Activated naive CD4-positive, alpha-beta T cell treated with anti-CD3 and anti-CD28 coated beads, Interleukin-2, amount 10 ng/mL, durations not matched to agents 7 days and 5 days (primary cell): ENCODE data around the gene LNPEP.

ENCODE experiments used
- CTCF ChIA-PET: fragments of 350-600 bp; sonication (Branson Sonifier 250); formaldehyde crosslinking; loops from one replicate; lab custom pipeline; 2021; ENCODE audit warnings: antibody characterized with exemption; lab: Charles Lee
- DNase-seq: peaks from one replicate; pipeline ENCODE4 v3.0.0-alpha.2; 2020
- H3K27ac Mint-ChIP-seq: one replicate; pipeline ENCODE4 v1.8.0; 2021; ENCODE audit warnings: mild to moderate bottlenecking, moderate library complexity, mixed read lengths
- H3K27me3 Mint-ChIP-seq: one replicate; pipeline ENCODE4 v1.8.0; 2021; ENCODE audit warnings: mild to moderate bottlenecking, mixed read lengths
- H3K36me3 Mint-ChIP-seq: one replicate; pipeline ENCODE4 v1.8.0; 2021; ENCODE audit warnings: mixed read lengths
- H3K4me1 Mint-ChIP-seq: one replicate; pipeline ENCODE4 v1.8.0; 2021; ENCODE audit warnings: mixed read lengths
- H3K4me3 Mint-ChIP-seq: one replicate; pipeline ENCODE4 v1.8.0; 2021; ENCODE audit warnings: mild to moderate bottlenecking, moderate library complexity, mixed read lengths
- H3K9me3 Mint-ChIP-seq: one replicate; pipeline ENCODE4 v1.8.0; 2021; ENCODE audit warnings: mixed read lengths

The LNPEP gene

DNA sequence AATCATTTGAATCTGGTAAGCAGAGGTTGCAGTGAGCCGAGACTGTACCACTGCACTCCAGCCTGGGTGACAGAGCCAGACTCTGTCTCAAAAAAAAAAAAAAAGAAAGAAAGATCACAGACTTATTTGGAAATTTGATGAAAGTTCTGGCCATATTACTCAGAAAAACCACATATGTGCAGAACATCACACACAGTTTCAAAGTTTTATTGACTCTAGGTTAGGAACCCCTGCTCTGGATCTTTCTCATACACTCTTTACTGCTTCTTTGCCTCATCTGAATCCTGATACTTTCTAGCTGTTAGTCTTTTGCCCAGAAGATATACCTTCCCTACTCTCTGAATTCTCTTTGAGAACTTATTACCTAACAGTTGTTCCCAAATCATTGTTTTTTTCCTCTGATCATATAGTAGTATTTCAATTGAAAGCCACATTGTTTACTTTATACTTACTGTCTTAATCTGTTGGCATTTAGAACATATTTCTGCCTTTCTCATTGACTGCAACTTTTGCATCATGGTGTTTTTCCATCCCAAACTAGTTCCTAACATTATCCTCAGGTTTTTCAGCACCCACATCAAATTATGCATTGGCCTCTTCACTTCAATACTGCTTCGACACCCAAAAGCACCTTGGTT is 68.7 kb downstream of the LNPEP start:
- H3K36me3 Mint-ChIP-seq = peaks cover 29% of the 10 kb centered on the region
- no peaks in the 10 kb centered on the region for H3K9me3 Mint-ChIP-seq
- no peaks in the 10 kb centered on the region for H3K27me3 Mint-ChIP-seq
- CTCF ChIA-PET = interaction anchor here (1.4 kb wide), 1 partner anchor 138 kb away, joined by 3 read pairs; the partner anchor contains the start of gene LIX1
- peaks cover 22% of the 10 kb centered on the region for H3K4me1 Mint-ChIP-seq
- peak overlapping the region; percentile 11 for H3K27ac Mint-ChIP-seq
- H3K4me3 Mint-ChIP-seq = no peak overlapping the region
- no peak for DNase-seq

DNA sequence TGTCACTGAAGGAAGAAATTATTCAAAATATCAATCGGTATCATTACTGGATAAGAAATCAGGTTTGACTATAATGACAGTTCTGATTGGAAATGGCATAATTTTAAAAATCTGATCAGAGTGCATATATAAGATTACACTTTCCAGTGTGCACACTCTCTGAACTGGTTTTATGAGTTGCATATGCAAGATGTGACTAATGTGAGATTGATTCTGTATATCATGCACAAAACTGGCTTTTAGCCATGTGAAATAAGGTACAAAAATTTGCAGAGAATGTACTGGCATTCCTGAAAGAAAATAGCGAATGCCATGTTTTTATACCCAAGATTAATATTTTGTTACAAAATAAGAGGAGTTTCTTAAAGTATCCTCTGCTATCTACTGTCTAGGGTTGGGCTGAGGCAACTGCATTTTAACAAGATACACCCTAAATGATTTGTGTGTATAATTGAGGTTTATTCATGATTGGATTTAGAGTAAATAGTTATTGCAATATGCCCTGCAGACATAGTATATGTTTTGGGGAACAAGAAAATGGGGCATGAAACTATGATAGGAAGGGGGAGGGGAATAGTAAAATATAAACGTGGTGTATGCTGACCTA is 70.7 kb downstream of the LNPEP start:
- DNase-seq = no peak
- H3K27ac Mint-ChIP-seq = no peak overlapping the region
- H3K9me3 Mint-ChIP-seq = no peaks in the 10 kb centered on the region
- CTCF ChIA-PET = interaction anchor here (1.5 kb wide), 1 partner anchor 138 kb away, joined by 3 read pairs; no protein-coding TSS in a partner anchor
- H3K36me3 Mint-ChIP-seq = peaks cover 45% of the 10 kb centered on the region
- no peaks in the 10 kb centered on the region for H3K27me3 Mint-ChIP-seq
- H3K4me1 Mint-ChIP-seq = peaks cover 27% of the 10 kb centered on the region
- no peak overlapping the region for H3K4me3 Mint-ChIP-seq

DNA sequence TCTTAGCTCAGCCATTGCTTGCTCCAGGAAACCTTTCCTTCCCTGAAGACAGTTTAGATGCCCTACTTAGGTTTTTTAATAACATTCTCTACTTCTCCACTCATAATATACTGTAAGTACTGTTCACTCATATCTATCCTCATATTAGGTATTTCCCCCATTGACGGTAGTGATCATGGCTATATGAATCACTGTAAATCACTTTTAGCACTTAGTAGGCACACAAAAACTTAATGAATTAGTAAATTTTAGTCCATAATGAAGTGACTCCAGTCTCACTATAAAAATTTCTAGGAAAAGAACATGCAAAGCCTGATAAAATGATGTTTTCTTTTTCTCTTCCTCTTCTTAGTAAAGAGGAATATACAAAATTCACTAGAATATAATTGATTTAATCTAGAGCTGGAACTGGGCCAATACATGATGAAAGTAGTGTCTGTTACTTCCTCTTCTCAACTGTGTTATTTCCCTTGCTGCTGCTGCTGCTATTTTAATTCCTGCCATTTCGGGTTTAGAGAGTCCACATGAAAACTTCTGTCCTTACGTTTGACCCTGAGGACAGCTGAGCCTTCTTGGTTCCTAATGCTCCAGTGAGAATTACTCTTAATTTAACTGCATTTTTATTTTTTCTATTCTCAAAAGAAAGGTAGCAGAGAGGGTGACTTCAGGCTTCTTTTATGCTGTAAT is 73.5 kb downstream of the LNPEP start:
- peak overlapping the region; percentile 2 for H3K27ac Mint-ChIP-seq

DNA sequence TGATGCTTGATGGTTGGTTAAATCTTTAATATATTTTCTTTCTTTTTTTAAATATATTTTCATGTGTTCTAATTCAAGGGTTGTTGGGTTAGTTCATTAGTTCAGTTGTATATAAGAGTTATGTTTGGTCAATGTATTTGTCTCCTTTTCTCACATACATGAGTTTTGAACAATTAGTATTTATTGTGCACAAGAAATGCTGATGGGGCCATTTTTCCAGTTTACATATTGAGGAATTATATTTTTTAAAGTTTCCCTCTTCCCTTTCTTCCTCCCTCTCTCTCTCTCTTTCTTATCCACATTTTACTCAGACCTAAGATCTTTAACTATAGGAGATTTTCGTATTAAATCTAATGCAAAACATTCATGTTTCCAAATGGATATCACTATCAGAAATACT is 74.0 kb downstream of the LNPEP start:
- DNase-seq = no peak
- H3K4me3 Mint-ChIP-seq = peak overlapping the region; percentile 13
- H3K9me3 Mint-ChIP-seq = no peaks in the 10 kb centered on the region
- H3K36me3 Mint-ChIP-seq = peaks cover 61% of the 10 kb centered on the region
- CTCF ChIA-PET = interaction anchor here (1.3 to 1.9 kb wide), 4 partner anchors 13 to 152 kb away, joined by 4 to 17 read pairs (median 4); no protein-coding TSS in a partner anchor
- H3K27ac Mint-ChIP-seq = no peak overlapping the region
- peaks cover 27% of the 10 kb centered on the region for H3K4me1 Mint-ChIP-seq
- H3K27me3 Mint-ChIP-seq = no peaks in the 10 kb centered on the region

More for the DNA sequence above, 73.5 kb downstream of the LNPEP start:
- no peak overlapping the region for H3K4me3 Mint-ChIP-seq
- CTCF ChIA-PET = interaction anchor here (0.8 to 1.6 kb wide), 4 partner anchors 12 to 1229 kb away, joined by 3 to 4 read pairs (median 4); no protein-coding TSS in a partner anchor
- peaks cover 27% of the 10 kb centered on the region for H3K4me1 Mint-ChIP-seq
- H3K27me3 Mint-ChIP-seq = no peaks in the 10 kb centered on the region
- no peak for DNase-seq
- H3K9me3 Mint-ChIP-seq = no peaks in the 10 kb centered on the region
- peaks cover 58% of the 10 kb centered on the region for H3K36me3 Mint-ChIP-seq

DNA sequence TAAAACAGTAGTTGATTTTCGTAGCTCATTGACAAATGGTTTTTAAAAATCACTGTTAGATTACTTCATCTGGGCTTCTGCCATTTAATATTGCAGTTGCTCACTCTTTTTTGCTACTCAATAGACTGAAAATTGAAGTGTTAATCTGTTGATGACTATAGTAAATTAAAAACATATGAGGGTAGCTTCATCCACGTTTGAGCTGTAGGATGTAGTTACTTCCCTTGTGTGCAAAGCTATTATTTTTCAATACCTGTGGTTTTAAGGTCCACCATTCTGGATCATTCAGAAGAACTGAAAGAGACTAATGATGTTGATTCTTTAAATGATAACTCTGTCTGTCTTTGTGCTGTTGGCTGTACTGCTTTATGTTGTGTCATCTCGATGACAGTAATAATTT is 74.7 kb downstream of the LNPEP start:
- CTCF ChIA-PET = interaction anchor here (0.8 to 1.9 kb wide), 5 partner anchors 13 to 152 kb away, joined by 3 to 17 read pairs (median 4); no protein-coding TSS in a partner anchor
- H3K27me3 Mint-ChIP-seq = no peaks in the 10 kb centered on the region
- peaks cover 65% of the 10 kb centered on the region for H3K36me3 Mint-ChIP-seq
- H3K27ac Mint-ChIP-seq = no peak overlapping the region
- H3K9me3 Mint-ChIP-seq = no peaks in the 10 kb centered on the region
- no peak overlapping the region for H3K4me3 Mint-ChIP-seq
- H3K4me1 Mint-ChIP-seq = peaks cover 24% of the 10 kb centered on the region
- DNase-seq = no peak

DNA sequence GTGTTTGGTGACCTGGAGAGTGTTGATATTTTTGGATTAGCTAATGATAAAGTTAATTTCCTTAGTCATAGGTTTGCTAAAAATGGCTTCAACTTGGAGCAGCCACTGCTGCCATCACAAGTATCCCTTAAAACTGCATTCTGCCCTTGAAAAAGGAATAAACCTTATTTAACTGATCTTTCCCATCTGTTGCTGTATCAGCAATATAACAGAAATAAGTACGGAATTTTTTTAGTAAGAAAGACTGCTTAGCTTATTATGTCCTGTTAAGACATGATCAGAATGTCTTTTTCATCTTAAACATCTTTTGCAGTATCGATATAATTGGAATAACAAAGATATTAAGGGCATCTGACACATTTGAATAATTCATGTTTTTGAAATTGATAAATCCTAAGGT is 75.7 kb downstream of the LNPEP start:
- H3K4me3 Mint-ChIP-seq = no peak overlapping the region
- CTCF ChIA-PET = interaction anchor here (1.0 to 1.9 kb wide), 2 partner anchors 14 to 150 kb away, joined by 6 to 17 read pairs; no protein-coding TSS in a partner anchor
- no peaks in the 10 kb centered on the region for H3K9me3 Mint-ChIP-seq
- peaks cover 24% of the 10 kb centered on the region for H3K4me1 Mint-ChIP-seq
- no peak for DNase-seq
- peaks cover 64% of the 10 kb centered on the region for H3K36me3 Mint-ChIP-seq
- no peak overlapping the region for H3K27ac Mint-ChIP-seq
- no peaks in the 10 kb centered on the region for H3K27me3 Mint-ChIP-seq

DNA sequence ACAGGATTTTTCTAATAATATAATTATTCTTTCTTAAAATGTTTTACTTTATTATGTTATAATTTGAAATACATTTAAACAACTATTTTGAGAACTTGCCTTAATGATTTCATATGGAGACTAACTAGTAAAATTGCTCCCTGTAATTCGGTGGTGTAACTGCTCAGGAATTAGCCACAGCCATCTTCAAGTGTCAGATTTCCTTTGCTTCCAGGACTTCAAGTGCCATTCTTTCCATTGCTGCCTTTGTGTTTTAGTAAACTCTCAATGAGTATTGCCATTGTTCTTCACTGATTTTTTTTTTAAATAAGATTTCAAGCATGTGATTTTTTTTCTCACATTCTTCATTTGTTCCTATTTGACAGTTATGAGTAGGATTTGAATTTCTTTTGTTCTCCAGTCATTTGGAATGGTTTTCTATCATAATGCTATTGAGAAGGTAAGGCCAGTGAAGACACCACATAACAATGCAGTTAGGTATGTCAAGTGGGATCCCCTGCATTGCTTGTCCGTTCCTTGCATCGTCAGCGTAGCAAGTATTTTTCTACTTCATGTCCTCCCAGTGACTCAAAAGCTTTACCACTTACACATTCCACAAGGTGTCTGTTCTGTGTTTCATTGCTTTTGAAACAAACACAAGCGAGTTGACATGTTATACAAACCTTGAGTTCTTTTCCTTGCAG is 83.7 kb downstream of the LNPEP start:
- Mint-ChIP-seq H3K36me3 (peaks cover 73% of the 10 kb centered on the region), H3K4me3 (no peak overlapping the region), H3K27ac (no peak overlapping the region), H3K9me3 (no peaks in the 10 kb centered on the region), H3K27me3 (no peaks in the 10 kb centered on the region), H3K4me1 (peaks cover 33% of the 10 kb centered on the region)
- CTCF ChIA-PET = interaction anchor here (1.4 kb wide), 1 partner anchor 22 kb away, joined by 4 read pairs; no protein-coding TSS in a partner anchor
- no peak for DNase-seq

DNA sequence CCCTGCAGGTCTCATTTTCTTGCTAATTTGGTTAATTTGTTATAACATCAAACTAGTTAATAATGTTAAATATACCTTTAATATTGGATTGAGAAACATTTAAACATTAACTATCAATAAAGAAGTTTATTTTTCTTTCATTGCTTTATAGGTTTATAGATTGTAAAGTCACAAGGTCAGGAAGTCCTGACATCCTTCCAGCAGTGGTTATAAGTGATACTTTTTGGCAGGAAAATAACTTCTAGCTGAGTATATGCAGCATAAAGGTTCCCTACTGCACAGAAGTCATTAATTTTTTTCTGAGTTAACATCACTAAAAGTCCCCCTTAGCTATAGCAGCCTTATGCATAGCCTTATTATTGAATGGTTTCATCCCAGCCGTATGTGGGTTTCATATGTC is 85.5 kb downstream of the LNPEP start:
- Mint-ChIP-seq H3K4me3 (no peak overlapping the region), H3K36me3 (peaks cover 70% of the 10 kb centered on the region), H3K27me3 (no peaks in the 10 kb centered on the region), H3K27ac (no peak overlapping the region), H3K9me3 (no peaks in the 10 kb centered on the region), H3K4me1 (peaks cover 33% of the 10 kb centered on the region)
- CTCF ChIA-PET = interaction anchor here (0.7 to 2.0 kb wide), 2 partner anchors 121 to 142 kb away, joined by 4 to 5 read pairs; partner anchors contain the start of gene LIX1
- no peak for DNase-seq

DNA sequence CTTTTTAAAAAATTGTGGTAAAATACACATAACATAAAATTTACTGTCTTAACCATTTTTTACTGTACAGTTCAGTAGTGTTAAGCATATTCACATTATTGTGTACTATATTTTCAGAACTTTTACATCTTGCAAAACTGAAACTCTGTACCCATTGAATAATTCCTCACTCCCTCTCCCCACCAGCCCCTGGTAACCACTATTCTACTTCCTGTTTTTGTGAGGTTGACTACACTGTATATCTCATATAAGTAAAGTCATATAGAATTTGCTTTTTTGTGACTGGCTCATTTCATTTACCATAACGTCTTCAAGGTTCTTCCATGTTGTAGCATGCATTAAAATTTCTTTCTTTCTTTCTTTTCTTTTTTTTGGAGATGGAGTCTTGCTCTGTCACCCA is 87.0 kb downstream of the LNPEP start:
- Mint-ChIP-seq H3K27ac (peak overlapping the region; percentile 81), H3K4me1 (peaks cover 33% of the 10 kb centered on the region), H3K4me3 (no peak overlapping the region), H3K36me3 (peaks cover 66% of the 10 kb centered on the region), H3K9me3 (no peaks in the 10 kb centered on the region), H3K27me3 (no peaks in the 10 kb centered on the region)
- CTCF ChIA-PET = no interaction called here
- no peak for DNase-seq

DNA sequence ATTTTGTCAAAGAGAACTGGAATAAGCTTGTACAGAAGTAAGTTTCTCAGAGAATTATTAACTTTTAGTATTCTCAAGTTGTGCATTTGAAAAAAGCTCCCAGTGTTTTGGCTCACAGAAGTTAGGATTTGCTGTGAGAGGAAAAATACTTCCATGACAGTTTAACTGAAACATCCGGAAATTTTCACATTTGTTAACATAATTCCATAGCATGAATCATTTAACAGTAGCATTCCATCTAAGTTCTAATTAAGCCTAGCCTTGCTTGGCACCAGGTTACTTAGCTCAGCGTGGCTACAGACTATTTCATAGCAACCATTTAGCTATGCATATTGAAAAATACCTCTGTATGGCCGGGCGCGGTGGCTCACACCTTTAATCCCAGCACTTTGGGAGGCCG is 90.8 kb downstream of the LNPEP start:
- no peak overlapping the region for H3K27ac Mint-ChIP-seq

DNA sequence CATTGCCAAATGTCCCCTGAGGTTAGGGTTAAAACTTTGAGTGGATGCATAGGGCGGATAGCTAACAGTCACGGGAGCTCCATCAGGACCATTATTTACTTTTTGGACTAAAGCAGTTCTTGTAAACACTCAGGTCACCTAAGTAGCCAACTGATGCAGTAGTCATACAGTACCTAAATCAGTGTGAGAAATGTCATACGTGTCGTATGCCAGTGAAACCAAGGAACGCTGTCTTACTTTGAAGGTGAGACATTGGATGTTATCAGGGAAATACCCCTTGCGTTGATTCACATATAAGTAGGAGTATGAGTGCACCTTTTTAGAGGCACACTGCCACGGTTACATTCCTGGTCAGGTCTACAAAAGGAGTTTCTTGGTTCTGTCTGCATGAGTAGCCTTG is 101.9 kb downstream of the LNPEP start:
- Mint-ChIP-seq H3K27me3 (peaks cover 1% of the 10 kb centered on the region), H3K4me3 (no peak overlapping the region), H3K27ac (no peak overlapping the region), H3K36me3 (peaks cover 33% of the 10 kb centered on the region), H3K9me3 (no peaks in the 10 kb centered on the region), H3K4me1 (no peaks in the 10 kb centered on the region)
- no peak for DNase-seq
- CTCF ChIA-PET = interaction anchor here (1.2 kb wide), 1 partner anchor 8 kb away, joined by 3 read pairs; no protein-coding TSS in a partner anchor

More for the DNA sequence above, 90.8 kb downstream of the LNPEP start:
- Mint-ChIP-seq H3K36me3 (peaks cover 77% of the 10 kb centered on the region), H3K9me3 (no peaks in the 10 kb centered on the region), H3K4me1 (peaks cover 21% of the 10 kb centered on the region), H3K27me3 (no peaks in the 10 kb centered on the region), H3K4me3 (no peak overlapping the region)
- CTCF ChIA-PET = no interaction called here
- no peak for DNase-seq

DNA sequence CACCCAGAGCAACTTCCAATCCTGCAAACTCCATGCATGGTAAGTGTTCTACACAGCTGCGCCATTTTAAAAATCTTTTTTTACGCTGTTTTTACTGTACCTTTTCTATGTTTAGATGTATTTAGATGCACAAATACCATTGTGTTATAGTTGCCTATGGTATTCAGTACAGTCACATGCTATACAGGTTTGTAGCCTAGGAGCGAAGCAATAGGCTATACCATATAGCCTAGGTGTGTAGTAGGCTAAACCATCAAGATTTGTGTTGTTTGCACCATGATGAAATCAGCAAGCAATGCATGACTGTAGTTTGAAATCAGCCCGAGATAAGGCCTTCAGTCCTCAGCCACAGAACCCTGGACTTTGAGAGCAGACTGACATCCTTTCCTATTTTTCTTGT is 105.4 kb downstream of the LNPEP start:
- no peaks in the 10 kb centered on the region for H3K9me3 Mint-ChIP-seq
- CTCF ChIA-PET = no interaction called here
- peaks cover 13% of the 10 kb centered on the region for H3K27me3 Mint-ChIP-seq
- H3K36me3 Mint-ChIP-seq = peaks cover 11% of the 10 kb centered on the region
- H3K4me1 Mint-ChIP-seq = no peaks in the 10 kb centered on the region
- H3K27ac Mint-ChIP-seq = no peak overlapping the region
- no peak overlapping the region for H3K4me3 Mint-ChIP-seq
- no peak for DNase-seq

DNA sequence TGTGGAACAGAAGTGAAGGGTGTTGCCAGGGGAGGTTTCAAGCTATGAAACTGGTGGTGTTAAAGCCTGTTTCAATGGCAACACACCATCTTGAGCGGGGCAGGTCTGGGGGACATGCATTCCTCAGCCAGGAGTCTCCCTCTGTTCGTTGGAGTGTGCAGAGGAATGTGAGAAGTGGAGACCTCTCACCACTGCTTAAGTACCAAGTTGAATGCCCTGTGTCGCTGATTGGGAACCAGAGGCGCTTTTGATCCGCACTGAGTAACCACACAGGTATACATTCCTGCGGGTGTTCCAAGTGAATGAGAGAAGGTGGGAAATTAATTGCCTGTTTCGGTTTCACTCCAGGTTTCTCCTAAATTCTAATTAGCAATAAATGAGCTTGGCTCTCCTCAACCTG is 107.1 kb downstream of the LNPEP start:
- peaks cover under 1% of the 10 kb centered on the region for H3K36me3 Mint-ChIP-seq
- CTCF ChIA-PET = interaction anchor here (1.6 to 2.4 kb wide), 2 partner anchors 174 to 176 kb away, joined by 4 to 11 read pairs; no protein-coding TSS in a partner anchor
- peaks cover 13% of the 10 kb centered on the region for H3K27me3 Mint-ChIP-seq
- peak overlapping the region; percentile 4 for H3K27ac Mint-ChIP-seq
- H3K9me3 Mint-ChIP-seq = no peaks in the 10 kb centered on the region
- H3K4me3 Mint-ChIP-seq = no peak overlapping the region
- no peak for DNase-seq
- H3K4me1 Mint-ChIP-seq = no peaks in the 10 kb centered on the region
